Umbilical cord (tissue), 2 donors: Measurements from ENCODE around the gene GAS1. TPM values are rescaled to one million over a fixed set of nuclear protein-coding genes. Genes with fewer than 3 reads are reported as not detected.

Experiments
- DNase-seq: peaks from one replicate; pipeline ENCODE4 v3.0.0-alpha.2; 2015; ENCODE audit warnings: low spot score
- total RNA-seq: library from RNA; depleted of rRNA; stranded (reverse); fragments of >200 nt; gene quantifications from one replicate; pipeline ENCODE4 v1.2.3, GENCODE V29; 2014; ENCODE audit warnings: low replicate concordance; ENCODE audit not compliant: insufficient read depth

GAS1 gene
- total RNA-seq, 1 donor from 2014 or later, result 436 TPM

DNA sequence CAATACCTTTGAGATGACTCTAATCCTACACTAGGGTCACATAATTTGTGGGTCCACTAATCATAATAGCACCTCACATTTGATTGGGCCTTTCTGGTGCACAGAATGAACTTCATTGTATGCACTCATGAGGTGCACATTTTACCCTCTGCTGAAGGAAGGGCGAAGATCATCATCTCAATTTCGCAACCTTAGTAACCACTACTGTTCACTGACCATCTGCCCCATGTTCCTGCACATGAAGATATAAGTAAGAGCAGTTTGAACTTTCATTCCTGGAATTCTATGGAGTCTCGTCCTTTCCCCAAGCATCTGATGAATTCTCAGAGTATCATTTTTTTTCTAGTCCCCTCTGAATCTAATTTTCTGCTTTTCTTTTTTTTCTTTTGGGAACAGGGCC is 21.2 kb downstream of the GAS1 start:
- DNase-seq, result no peak

- DNase-seq, result peak; percentile 24
Measured at GRCh38 chr9:86925686-86926085, 21.6 kb downstream of the GAS1 start.

DNA sequence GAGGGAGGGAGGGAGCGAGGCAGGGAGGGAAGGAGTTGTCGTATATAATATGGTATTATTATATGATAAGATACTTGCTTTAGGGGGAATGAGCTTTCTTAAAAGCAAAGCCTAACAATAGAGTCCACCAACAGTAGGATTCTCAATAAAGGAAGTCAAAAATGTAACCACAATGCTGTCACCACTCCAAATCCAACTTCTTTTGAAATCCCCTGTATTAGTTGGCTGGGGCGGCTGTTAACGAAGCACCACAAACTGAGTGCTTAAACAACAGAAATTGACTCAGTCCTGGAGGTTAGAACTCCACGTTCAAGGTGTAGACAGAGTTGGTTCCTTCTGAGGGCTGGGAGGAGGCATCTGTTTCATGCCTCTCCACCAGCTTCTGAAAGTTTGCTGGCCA is 23.1 kb downstream of the GAS1 start:
- no peak for DNase-seq

DNA sequence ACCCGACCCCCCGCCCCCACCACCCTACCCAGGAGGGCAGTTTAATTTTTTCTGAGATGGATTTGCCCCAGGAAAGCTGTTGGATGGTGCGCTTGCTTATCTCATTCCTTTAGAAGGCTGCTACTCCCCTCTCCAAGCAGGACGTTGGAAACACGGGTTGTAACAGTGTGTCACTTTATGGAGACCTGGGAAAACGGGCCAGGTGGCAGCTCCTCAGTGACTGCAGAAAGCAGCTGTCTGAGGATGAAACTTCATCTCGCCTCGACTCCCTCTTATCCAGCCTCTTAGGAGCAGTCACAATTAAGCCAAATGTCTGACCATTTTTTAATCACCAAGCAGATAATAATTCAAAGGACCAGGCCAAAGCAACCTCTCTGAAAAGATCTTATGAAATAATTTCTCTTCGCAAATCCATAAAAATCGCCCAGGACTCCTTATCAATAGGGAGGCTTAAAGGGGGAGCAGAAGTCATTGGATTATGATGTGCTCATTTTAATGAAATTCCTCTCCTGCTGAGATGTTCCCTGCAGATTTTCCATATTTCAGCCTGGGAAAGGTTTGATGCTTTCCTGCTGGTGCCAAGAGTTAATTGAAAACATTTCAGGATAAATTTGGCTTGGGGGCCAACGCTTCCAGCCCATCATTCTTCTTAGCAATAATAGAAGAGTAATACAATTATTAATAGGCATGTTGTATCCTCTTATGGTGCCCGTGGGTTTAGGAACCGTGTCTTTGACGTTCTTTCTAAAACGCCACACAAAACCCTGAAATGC is 26.0 kb downstream of the GAS1 start:
- peak; percentile 18 for DNase-seq

DNA sequence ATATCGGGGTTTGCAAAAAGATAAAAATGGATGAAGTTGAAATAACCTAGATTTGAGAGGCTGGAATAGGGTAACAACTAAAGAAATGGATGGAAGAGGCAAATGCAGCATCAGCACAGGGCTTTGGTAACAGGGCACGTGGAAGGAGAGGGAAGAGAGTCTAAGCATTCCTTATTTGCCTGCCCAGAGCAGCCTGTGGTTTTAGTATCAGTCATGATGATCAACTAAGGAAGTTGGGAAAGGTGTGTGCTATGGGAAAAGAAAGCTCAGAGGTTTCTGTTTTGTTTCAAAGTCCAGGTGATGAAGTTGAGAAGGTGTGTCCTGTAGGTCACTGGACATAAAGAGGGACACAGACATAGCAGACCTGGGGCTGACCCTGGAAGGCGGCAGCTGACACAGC is 28.8 kb downstream of the GAS1 start:
- no peak for DNase-seq

DNA sequence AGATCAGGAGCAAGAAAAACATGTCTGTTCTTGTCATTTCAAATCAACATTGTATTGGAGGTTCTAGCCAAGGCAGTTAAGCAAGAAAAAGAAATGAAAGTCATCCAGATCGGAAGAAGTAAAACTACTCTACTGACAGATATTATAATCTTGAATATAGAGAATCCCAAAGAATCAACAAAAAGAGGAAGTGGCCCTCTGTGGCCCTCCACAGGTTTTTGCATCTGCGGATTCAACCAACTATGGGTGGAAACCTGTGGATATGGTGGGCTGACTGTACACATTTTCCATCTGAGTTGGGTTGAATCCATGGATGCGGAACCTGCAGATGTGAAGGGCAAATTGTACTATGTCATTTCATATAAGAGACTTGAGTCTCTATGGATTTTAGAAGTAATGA is 35.1 kb downstream of the GAS1 start:
- no peak for DNase-seq

DNA sequence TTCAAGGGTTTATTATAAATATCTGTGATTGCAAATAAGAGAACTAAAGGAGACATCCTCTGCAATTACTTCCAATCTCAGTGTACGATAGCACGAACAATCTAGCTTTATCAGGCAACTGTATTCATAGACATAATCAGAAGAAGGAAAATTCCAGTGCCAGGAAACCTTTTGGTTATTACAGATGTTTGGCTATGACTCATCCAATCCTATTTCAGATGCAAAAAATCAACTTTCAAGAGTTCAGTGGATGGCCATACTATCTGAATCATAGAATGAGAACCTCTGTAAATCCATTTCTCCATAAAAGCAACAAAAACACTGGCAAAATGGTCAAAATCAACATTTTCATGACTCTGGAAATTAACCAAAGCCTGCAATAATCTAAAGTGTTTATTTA is 37.9 kb downstream of the GAS1 start:
- peak; percentile 11 for DNase-seq

DNA sequence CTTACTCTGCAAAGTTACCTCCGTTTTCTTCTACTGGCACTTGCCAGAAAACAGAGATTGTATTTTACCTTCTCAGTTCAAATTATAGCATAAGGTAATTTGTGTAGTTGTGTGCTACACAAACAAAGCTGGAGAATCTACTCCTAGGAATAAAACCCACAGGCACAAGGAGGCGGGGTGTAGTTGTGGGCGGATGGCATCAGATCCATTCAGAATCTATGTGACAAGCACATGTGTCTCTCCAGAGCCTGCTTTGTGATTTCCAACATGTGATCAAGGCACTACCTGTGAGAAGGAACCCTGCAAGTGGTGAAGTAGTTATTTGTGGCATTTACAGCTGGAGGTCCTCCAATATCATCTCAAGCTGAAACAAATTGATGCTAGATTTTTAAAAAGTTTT is 39.0 kb downstream of the GAS1 start:
- DNase-seq, result no peak

DNA sequence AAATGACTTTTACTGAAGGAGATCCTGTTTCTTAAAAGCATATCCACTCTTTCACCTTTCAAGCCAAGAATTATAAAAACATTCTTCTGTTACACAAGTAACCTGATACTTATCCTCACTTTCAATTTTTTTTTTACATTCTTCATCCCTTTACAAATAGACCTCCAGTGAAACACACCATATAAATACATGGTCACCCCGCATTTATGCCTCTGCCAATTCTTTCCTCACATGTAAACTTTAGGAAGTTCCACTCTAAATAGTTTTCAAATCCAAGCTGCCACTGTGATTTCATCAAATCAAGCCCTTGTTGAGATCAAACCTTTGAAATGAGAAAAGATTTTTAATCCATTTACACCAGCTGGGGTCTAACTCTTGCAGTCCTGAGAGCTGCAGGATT is 40.0 kb downstream of the GAS1 start:
- DNase-seq, result no peak

DNA sequence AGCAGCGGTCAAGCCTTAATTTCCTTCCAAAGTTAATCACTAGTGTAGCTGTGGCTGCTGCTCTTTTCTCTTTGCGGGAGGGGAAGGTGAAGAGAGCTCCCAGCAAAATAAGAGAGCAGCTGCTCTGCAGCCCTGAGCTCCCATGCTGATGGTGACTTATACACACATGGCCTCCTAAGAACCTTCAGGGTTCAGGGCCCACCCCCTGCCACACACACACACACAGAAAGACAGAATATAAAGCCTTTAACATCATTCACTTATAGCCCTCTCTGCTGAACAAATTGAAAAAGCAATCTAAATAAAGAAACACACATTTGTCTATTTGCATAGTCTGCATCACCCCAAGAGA is 43.6 kb downstream of the GAS1 start:
- DNase-seq, result no peak

DNA sequence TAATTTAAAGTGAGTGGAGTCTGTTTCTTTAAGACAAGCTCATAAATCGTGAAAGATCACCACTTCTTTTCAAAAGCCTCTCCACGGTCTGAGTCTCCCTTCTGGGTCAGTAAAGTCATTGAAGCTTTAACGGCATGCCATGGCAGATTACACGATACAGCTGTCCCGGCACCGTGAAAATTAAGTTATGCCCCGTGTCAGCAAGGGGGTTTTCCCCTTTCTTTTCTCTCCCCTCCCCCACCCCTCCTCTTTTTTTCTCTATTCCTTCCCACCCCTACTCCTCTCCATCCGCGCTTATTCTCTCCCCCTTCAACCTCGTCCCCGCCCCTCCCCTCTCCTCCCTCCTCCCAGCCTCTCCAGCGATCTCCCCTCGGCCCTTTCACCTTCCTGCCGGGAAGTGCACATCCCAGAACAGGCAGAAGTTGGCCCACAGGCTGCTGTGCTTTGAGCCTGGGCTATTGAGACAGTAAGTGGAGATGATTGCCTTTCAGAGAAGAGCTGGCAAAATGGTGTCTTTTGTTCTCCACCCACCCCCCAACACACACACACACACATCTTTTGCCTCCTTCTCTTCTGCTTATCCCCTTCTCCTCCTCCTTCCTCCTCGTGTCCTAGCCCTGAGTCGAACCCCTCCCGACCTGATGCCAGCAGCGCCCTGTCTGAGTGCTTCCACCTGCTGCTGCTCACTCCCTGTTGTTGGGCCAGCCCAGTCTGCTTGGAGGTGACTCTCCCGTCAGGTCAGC is 44.1 kb downstream of the GAS1 start:
- peak; percentile 49 for DNase-seq

DNA sequence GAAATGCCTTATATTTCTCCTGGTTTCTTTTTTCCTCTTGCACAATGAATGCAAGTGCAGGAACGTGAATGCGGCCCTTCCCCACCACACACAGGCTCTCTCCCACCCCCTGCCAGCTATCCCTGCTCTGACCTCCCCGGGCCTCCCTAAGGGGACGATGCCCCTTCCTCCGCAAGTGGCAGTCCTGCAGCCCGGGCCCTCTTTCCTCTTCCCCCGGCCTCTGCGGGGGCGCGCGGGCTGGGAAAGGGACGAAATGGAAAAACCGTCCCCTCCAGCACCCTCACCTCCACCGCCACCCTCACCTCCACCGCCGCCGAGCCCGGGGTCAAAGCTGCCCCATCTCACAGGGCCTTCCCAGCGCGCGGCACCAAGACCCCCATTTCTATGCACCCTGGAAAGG is 44.7 kb downstream of the GAS1 start:
- no peak for DNase-seq

DNA sequence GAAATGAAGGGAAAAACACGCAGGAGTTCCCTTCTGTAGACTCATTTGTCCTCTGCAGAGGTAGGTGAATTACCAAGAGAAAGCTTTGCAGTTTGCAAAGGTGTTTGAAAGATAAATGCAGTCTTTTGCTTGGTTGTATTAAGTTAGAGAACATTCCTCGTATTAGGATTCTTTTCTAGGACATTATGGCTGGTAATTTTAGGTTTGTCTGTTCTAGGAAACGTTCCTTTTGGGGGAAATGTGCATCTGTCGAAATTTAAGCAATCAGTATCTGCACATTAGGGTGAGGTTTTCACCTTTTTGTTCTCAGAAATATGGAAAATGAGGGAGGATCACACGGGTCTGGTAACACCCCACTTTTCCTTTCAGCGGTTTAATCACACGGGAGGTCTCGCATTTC is 45.1 kb downstream of the GAS1 start:
- DNase-seq, result no peak

DNA sequence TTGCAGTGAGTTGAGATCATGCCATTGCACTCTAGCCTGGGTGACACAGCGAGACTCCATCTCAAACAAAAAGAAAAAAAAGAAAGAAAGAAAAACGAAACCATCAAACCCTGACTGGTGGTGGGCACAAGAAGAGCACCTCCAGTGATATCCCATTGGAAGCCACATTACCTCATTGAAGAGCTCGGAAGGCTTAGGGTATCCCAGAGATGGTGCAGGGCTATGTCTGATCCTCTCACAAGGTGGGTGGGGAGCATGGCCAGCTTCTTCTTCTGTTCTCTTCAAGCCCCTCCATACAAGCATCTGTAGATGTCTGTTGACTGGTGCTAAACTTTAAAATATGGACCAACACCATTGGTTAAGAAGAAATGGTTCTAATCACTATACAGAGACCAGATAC is 45.8 kb downstream of the GAS1 start:
- no peak for DNase-seq
